K562 (cell line): ENCODE results near the gene CTTNBP2. TPM values are rescaled to one million over a fixed set of nuclear protein-coding genes. Genes with fewer than 3 reads are reported as not detected.

ENCODE experiments used
- DEAF1 ChIP-seq: fragments of 450-650 bp; formaldehyde crosslinking; IDR thresholded peaks from 2 replicates; pipeline ENCODE4 v1.4.0; 2020; ENCODE audit warnings: mild to moderate bottlenecking, moderate library complexity
- ZBTB11 ChIP-seq, 3 experiments: fragments of 200-800 bp in 1 of 3; fragments of 250-450 bp in 1 of 3; fragments of 450-650 bp in 1 of 3; sonication (Bioruptor Pico) in 1 of 3; sonication (Bioruptor generic) in 1 of 3; formaldehyde crosslinking in 1 of 3; IDR thresholded peaks; 2 replicates each; pipeline versions ENCODE4 v1.6.1 to v1.8.0; 2016 to 2022; ENCODE audit warnings: mild to moderate bottlenecking in 2 of 3, missing genetic modification characterization in 2 of 3, missing compliant biosample characterization in 1 of 3, moderate library complexity in 1 of 3
- polyA plus RNA-seq, 8 experiments: library from polyadenylated mRNA; depleted of rRNA in 4 of 8; stranded (reverse) in 5 of 8; unstranded in 3 of 8; fragments of >200 nt; fragmentation: Nextera tagmentation in 2 of 8; fragmentation: Illumina TruSeq in 1 of 8; extraction: Ambion mirVana in 2 of 8; extraction: Trizol in 1 of 8; gene quantifications; 2 replicates each; pipeline versions ENCODE4 v1.2.1 to v1.2.3, GENCODE V29; 2011 to 2014; ENCODE audit warnings: inconsistent platforms in 1 of 8, missing spikeins in 1 of 8
- total RNA-seq, 7 experiments: library from RNA; depleted of rRNA in 6 of 7; stranded (reverse); fragments of >200 nt in 6 of 7; fragmentation: Illumina TruSeq in 2 of 7; extraction: Trizol in 2 of 7; gene quantifications; 2 replicates each; pipeline versions ENCODE4 v1.2.1 to v1.2.3, GENCODE V29; 2011 to 2021; ENCODE audit warnings: low replicate concordance in 1 of 7

The CTTNBP2 gene
- total and polyA plus RNA-seq, 9 of the 15 experiments (the other 6 are each of a cell fraction or from before 2014, with no cell fraction given) = 0.05 TPM; not detected in 8

DNA sequence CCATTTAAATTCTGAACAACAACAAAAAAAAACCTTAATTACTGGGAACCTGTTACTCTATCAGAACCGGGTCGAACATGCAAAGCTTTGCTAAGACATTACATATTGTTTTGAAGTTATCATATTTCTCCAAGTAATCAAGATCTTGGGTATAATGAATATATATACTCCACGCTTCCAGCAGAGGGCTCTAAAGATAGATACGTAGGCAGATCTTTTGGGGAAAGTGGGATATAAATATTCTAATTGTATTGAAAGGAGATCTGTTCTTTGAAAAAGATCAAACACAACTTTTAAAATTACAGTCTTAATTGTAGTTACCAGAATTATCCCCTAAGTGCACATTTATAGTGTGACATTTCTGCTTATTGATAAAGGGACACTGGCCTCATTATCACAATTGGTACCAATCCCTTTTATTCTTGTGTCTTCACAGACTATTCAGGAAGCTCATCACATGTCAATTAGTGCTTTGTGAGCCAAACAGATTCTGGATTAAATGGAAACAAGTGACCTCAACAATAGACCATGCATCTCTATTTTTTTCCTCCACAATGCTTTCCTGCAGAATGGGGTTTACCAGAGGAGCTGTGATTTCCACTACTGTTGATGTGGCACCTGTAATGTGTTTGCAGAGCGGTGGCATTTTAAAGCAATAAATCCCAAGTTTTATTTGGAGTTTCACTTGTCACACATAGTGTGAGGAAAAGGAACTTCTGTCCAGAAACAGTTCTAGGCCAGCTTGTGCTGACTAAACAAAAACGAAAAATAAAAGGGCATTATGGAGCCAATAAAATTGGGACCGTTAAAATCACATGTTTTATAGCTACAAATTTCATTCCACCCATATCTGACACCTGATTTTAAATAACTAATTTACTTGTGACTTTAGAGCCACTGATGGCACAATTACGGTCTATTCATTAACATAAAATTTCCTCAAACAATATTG lies 122.4 kb downstream of the CTTNBP2 start (continued):
- peak; percentile 60; the same call in 1 of the 2 replicates for TF ChIP-seq DEAF1
- TF ChIP-seq ZBTB11 (CRISPR knock-in tag; IDR thresholded peaks at IDR 0.05) = no peak
